OCI-LY3 (cell line): ENCODE measurements around the gene KRTAP12-3.
"Not testable (repeated sequence)": the region's sequence is repeated elsewhere in the genome, so short reads cannot be mapped to it uniquely, and the experiment has no call there.

Experiments used
- H2AFZ ChIP-seq: fragments of 200-600, 300-600 bp; shearing (Covaris generic); 2 replicates; pipeline ENCODE4 v1.6.0; 2014; ENCODE audit warnings: antibody characterized with exemption, low read depth, low read length
- H3K27ac ChIP-seq: fragments of 200-600, 300-600 bp; sonication (generic); 2 replicates; pipeline ENCODE4 v1.5.1; 2014; ENCODE audit warnings: mild to moderate bottlenecking, low read length, moderate library complexity, mixed read lengths
- H3K27me3 ChIP-seq: fragments of 200-600, 300-600 bp; sonication (generic); 2 replicates; pipeline ENCODE4 v1.6.1; 2014; ENCODE audit warnings: low read depth, low read length, mixed read lengths
- H3K36me3 ChIP-seq: fragments of 200-600, 300-600 bp; sonication (generic); replicated peaks from 2 replicates; pipeline ENCODE3; 2014; ENCODE audit warnings: low read depth, low read length, mixed read lengths
- H3K4me1 ChIP-seq: fragments of 300-600, 200-600 bp; sonication (generic); 2 replicates; pipeline ENCODE4 v1.6.1; 2014; ENCODE audit warnings: low read length, mixed read lengths
- H3K4me2 ChIP-seq: fragments of 200-600, 300-600 bp; sonication (generic); 2 replicates; pipeline ENCODE4 v1.6.1; 2014; ENCODE audit warnings: low read length, mixed read lengths
- H3K4me3 ChIP-seq: fragments of 300-600, 200-600 bp; sonication (generic); 2 replicates; pipeline ENCODE4 v1.5.1; 2014; ENCODE audit warnings: antibody characterized with exemption, mild to moderate bottlenecking, low read length, moderate library complexity
- H3K79me2 ChIP-seq: fragments of 300-600, 200-600 bp; shearing (Covaris generic); 2 replicates; pipeline ENCODE4 v1.6.1; 2014; ENCODE audit warnings: mild to moderate bottlenecking, low read length, mixed read lengths
- H3K9ac ChIP-seq: fragments of 300-600, 200-600 bp; shearing (Covaris generic); 2 replicates; pipeline ENCODE4 v1.6.0; 2014; ENCODE audit warnings: mild to moderate bottlenecking, low read length, moderate library complexity
- H3K9me3 ChIP-seq: fragments of 200-600, 300-600 bp; shearing (Covaris generic); 2 replicates; pipeline ENCODE4 v1.6.1; 2014; ENCODE audit warnings: low read length, mixed read lengths; ENCODE audit not compliant: insufficient read depth
- H4K20me1 ChIP-seq: fragments of 200-600, 300-600 bp; sonication (generic); 2 replicates; pipeline ENCODE4 v1.6.1; 2016; ENCODE audit warnings: low read length, mixed read lengths; ENCODE audit not compliant: insufficient read depth
- EZH2phosphoT487 ChIP-seq: fragments of 200-600 bp; shearing (Covaris generic); IDR thresholded peaks from 2 replicates; pipeline ENCODE4 v1.6.1; 2018; ENCODE audit warnings: antibody characterized with exemption, mixed run types, low read depth
- TF ChIP-seq, protein P1 (sequence below): fragments of 200-600, 300-600 bp; sonication (generic); IDR thresholded peaks from 2 replicates; pipeline ENCODE4 v1.5.1; 2014; ENCODE audit warnings: antibody characterized with exemption, low read length, low read depth

Gene KRTAP12-3

GRCh38 chr21:44654576-44655175, 3.1 kb upstream of the KRTAP12-3 start, which contains the start of gene KRTAP12-4:
TSS of gene KRTAP12-4 (minus strand) at chr21:44654659. CDS start at chr21:44654614, 45 bp downstream.
- Histone ChIP-seq H3K79me2 (no peaks in the 10 kb centered on the region), H3K4me1 (no peaks in the 10 kb centered on the region), H2AFZ (no peak within 1 kb of the TSS), H3K4me2 (no peak within 1 kb of the TSS), H3K27me3 (no peaks in the 10 kb centered on the region), H3K27ac (no peak within 1 kb of the TSS), H3K9me3 (no peaks in the 10 kb centered on the region), H3K4me3 (no peak within 1 kb of the TSS), H3K36me3 (no peaks in the 10 kb centered on the region), H4K20me1 (no peaks in the 10 kb centered on the region), H3K9ac (no peak within 1 kb of the TSS)
- TF ChIP-seq, protein P1, sequence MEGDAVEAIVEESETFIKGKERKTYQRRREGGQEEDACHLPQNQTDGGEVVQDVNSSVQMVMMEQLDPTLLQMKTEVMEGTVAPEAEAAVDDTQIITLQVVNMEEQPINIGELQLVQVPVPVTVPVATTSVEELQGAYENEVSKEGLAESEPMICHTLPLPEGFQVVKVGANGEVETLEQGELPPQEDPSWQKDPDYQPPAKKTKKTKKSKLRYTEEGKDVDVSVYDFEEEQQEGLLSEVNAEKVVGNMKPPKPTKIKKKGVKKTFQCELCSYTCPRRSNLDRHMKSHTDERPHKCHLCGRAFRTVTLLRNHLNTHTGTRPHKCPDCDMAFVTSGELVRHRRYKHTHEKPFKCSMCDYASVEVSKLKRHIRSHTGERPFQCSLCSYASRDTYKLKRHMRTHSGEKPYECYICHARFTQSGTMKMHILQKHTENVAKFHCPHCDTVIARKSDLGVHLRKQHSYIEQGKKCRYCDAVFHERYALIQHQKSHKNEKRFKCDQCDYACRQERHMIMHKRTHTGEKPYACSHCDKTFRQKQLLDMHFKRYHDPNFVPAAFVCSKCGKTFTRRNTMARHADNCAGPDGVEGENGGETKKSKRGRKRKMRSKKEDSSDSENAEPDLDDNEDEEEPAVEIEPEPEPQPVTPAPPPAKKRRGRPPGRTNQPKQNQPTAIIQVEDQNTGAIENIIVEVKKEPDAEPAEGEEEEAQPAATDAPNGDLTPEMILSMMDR: no peak
- TF ChIP-seq EZH2phosphoT487: no peak

DNA sequence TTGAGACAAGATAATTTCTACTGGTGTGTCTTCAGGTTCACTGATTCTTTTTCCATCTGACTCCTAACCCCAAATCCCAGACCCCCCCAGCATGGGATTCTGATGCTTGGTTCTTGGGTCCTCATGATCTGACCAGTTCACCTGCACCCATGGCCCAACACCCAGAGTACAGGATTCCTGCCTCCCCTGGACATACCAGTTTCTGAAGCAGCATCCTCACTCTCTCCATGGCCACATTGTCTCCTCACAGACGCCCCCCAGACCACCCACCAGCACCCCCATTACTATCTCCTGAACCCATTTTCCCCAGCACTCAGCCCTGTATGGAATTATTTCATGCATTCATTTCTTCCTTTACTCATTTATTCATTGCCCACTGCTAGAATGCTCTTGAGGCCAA, 864 bp upstream of the KRTAP12-3 start:
- Histone ChIP-seq H4K20me1 (no peaks in the 10 kb centered on the region), H3K4me3 (no peak overlapping the region), H3K79me2 (no peaks in the 10 kb centered on the region), H3K27me3 (no peaks in the 10 kb centered on the region), H3K36me3 (no peaks in the 10 kb centered on the region), H3K9ac (no peak overlapping the region), H3K9me3 (no peaks in the 10 kb centered on the region), H3K4me1 (no peaks in the 10 kb centered on the region), H3K4me2 (no peak overlapping the region), H2AFZ (no peak overlapping the region), H3K27ac (no peak overlapping the region)
- TF ChIP-seq EZH2phosphoT487: no peak

- H3K79me2 ChIP-seq: no peaks in the 10 kb centered on the region
- TF ChIP-seq EZH2phosphoT487: no peak
- TF ChIP-seq, protein P1: no peak
- H2AFZ ChIP-seq: no peak overlapping the region
- no peaks in the 10 kb centered on the region for H3K36me3 ChIP-seq
- no peak overlapping the region for H3K4me3 ChIP-seq
- H4K20me1 ChIP-seq: no peaks in the 10 kb centered on the region
- H3K27me3 ChIP-seq: no peaks in the 10 kb centered on the region
- no peak overlapping the region for H3K9ac ChIP-seq
- no peaks in the 10 kb centered on the region for H3K4me1 ChIP-seq
- no peaks in the 10 kb centered on the region for H3K9me3 ChIP-seq
- H3K27ac ChIP-seq: no peak overlapping the region
- no peak overlapping the region for H3K4me2 ChIP-seq
Observed at GRCh38 chr21:44658541-44658910, 794 bp downstream of the KRTAP12-3 start.

DNA sequence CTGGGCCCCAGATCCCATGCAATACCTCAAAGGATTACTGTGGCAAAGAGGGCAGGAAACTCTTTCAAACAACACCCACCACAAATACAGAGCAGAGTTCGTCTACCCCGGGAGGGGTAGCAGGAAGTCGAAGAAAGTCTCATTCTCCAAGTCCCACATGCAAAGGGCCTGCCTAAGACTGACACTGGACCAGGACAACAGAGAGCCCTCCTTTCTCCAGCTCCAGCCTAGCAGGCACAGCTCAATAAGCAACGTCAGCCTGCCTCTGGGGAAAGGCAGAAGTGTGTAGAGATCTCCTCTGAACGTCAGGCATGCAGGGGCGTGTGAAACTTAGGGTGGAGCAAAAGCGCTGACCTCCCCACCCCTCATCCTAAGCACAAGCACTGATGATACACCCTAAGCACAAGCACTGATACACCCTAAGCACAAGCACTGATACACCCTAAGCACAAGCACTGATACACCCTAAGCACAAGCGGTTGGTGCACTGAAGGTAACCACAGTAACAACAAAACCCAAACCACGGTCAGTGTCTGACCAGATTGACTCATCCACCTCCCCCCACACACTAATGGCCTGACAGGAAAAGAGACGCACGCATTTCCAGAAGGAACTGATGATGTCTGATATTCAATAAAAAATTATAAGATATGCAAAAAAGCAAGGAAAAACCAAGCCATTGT, 1.3 kb downstream of the KRTAP12-3 start:
- Histone ChIP-seq H3K4me1 (no peaks in the 10 kb centered on the region), H3K9ac (no peak overlapping the region), H4K20me1 (no peaks in the 10 kb centered on the region), H2AFZ (no peak overlapping the region), H3K27ac (no peak overlapping the region), H3K36me3 (no peaks in the 10 kb centered on the region), H3K4me3 (no peak overlapping the region), H3K79me2 (no peaks in the 10 kb centered on the region), H3K27me3 (no peaks in the 10 kb centered on the region), H3K9me3 (no peaks in the 10 kb centered on the region), H3K4me2 (no peak overlapping the region)
- TF ChIP-seq EZH2phosphoT487: no peak
- TF ChIP-seq, protein P1: no peak

- H3K9me3 ChIP-seq, H3K9ac ChIP-seq, H3K79me2 ChIP-seq, H3K4me2 ChIP-seq, H3K27me3 ChIP-seq, H3K36me3 ChIP-seq, H3K27ac ChIP-seq, H3K4me3 ChIP-seq, H4K20me1 ChIP-seq, H3K4me1 ChIP-seq, H2AFZ ChIP-seq: not testable (repeated sequence)
Observed at GRCh38 chr21:44661567-44661966, 3.8 kb downstream of the KRTAP12-3 start.
